HCT116 (cell line): Measurements from ENCODE around the gene POLE. TPM values are rescaled to one million over a fixed set of nuclear protein-coding genes. Genes with fewer than 3 reads are reported as not detected.

ENCODE experiments used
- ATAC-seq: fragments of 200-7000 bp; cut with Tn5 transposase; 2 replicates; pipeline ENCODE4 v1.9.1; 2020; ENCODE audit warnings: mild to moderate bottlenecking, moderate library complexity
- BruUV-seq: library from RNA; stranded (reverse); fragments of 400-500 nt; replicated peaks from 2 replicates; lab custom pipeline; 2021; lab: Mats Ljungman, UMichigan
- CTCF ChIA-PET: fragments of 300-600 bp; sonication (Branson Sonifier 250); formaldehyde crosslinking; loops from one replicate; lab custom pipeline; 2021; ENCODE audit warnings: antibody characterized with exemption; lab: Charles Lee
- POLR2A ChIA-PET: fragments of 300-600, 350-600 bp; sonication (Branson Sonifier 250); formaldehyde crosslinking; loops from one replicate; lab custom pipeline; 2021; ENCODE audit warnings: antibody characterized with exemption; lab: Charles Lee
- RAD21 ChIA-PET, 2 experiments: fragments of 300-600 bp; sonication (Branson Sonifier 250); formaldehyde crosslinking; loops; one replicate each; lab custom pipeline; 2023; ENCODE audit warnings: low total read pairs in 2 of 2; ENCODE audit not compliant: uncharacterized antibody in 2 of 2, unreplicated experiment in 2 of 2, low non-redundant PET in 1 of 2; lab: Charles Lee
- DNase-seq: peaks from one replicate; pipeline ENCODE4 v3.0.0-alpha.2; 2010; ENCODE audit warnings: low read depth, low spot score
- H2AFZ ChIP-seq: fragments of 200-600 bp; shearing (Covaris generic), sonication (generic); 2 replicates; pipeline ENCODE4 v1.6.1; 2017; ENCODE audit warnings: low read depth, mixed run types, mixed read lengths, antibody characterized with exemption, low read length; ENCODE audit not compliant: poor library complexity, severe bottlenecking
- H3K27ac ChIP-seq: 2 replicates; pipeline ENCODE4 v1.5.1; 2012; ENCODE audit warnings: low read depth, low read length
- H3K27me3 ChIP-seq: fragments of 200-600 bp; sonication (generic); 2 replicates; pipeline ENCODE4 v1.6.1; 2016; ENCODE audit warnings: mixed run types, low read length, mixed read lengths; ENCODE audit not compliant: insufficient read depth
- H3K36me3 ChIP-seq, 2 experiments: fragments of 200-500 bp in 1 of 2; fragments of 200-600 bp in 1 of 2; sonication (Bioruptor generic) in 1 of 2; sonication (generic) in 1 of 2; 2 replicates each; pipeline versions ENCODE4 v1.5.1 to v1.6.1; 2014 to 2016; ENCODE audit warnings: low read length in 2 of 2, inconsistent platforms in 1 of 2, mixed read lengths in 1 of 2, mixed run types in 1 of 2; ENCODE audit not compliant: insufficient read depth in 2 of 2, control insufficient read depth in 1 of 2
- H3K4me1 ChIP-seq, 2 experiments: fragments of 200-600 bp in 1 of 2; sonication (generic) in 1 of 2; 2 replicates each; pipeline versions ENCODE4 v1.5.1 to v1.6.1; 2012 to 2017; ENCODE audit warnings: low read length in 2 of 2, inconsistent platforms in 1 of 2, mild to moderate bottlenecking in 1 of 2, mixed read lengths in 1 of 2, mixed run types in 1 of 2, moderate library complexity in 1 of 2; ENCODE audit not compliant: insufficient read depth in 2 of 2, control insufficient read depth in 1 of 2
- H3K4me2 ChIP-seq: fragments of 200-600 bp; sonication (generic); 2 replicates; pipeline ENCODE4 v1.6.1; 2017; ENCODE audit warnings: mixed run types, low read length, mixed read lengths
- H3K4me3 ChIP-seq, 2 experiments: fragments of 200-600 bp in 1 of 2; sonication (generic) in 1 of 2; replicated peaks in 1 of 2; 2 replicates each; pipeline ENCODE4 v1.5.1; 2011 to 2016; ENCODE audit warnings: low read length in 2 of 2, control low read depth in 1 of 2, low read depth in 1 of 2, mild to moderate bottlenecking in 1 of 2, mixed read lengths in 1 of 2, mixed run types in 1 of 2
- H3K79me2 ChIP-seq: fragments of 200-600 bp; sonication (generic); 2 replicates; pipeline ENCODE4 v1.6.1; 2017; ENCODE audit warnings: mild to moderate bottlenecking, mixed run types, low read length, moderate library complexity, mixed read lengths; ENCODE audit not compliant: insufficient read depth
- H3K9ac ChIP-seq: fragments of 200-600 bp; sonication (generic); 2 replicates; pipeline ENCODE4 v1.6.1; 2016; ENCODE audit warnings: low read length, mixed read lengths
- H3K9me2 ChIP-seq: fragments of 200-600 bp; sonication (generic), shearing (Covaris generic); 2 replicates; pipeline ENCODE4 v1.6.1; 2017; ENCODE audit warnings: mixed run types, mild to moderate bottlenecking, moderate library complexity; ENCODE audit not compliant: insufficient read depth
- H3K9me3 ChIP-seq, 2 experiments: fragments of 200-500 bp in 1 of 2; fragments of 200-600 bp in 1 of 2; sonication (Bioruptor generic) in 1 of 2; sonication (generic) in 1 of 2; 2 replicates each; pipeline ENCODE4 v1.6.1; 2014 to 2017; ENCODE audit warnings: low read length in 2 of 2, mixed read lengths in 2 of 2, inconsistent platforms in 1 of 2, low read depth in 1 of 2, mild to moderate bottlenecking in 1 of 2, mixed run types in 1 of 2, moderate library complexity in 1 of 2; ENCODE audit not compliant: control insufficient read depth in 1 of 2, insufficient read depth in 1 of 2
- H4K20me1 ChIP-seq: fragments of 200-600 bp; sonication (generic), shearing (Covaris generic); 2 replicates; pipeline ENCODE4 v1.6.1; 2017; ENCODE audit warnings: mixed run types, mild to moderate bottlenecking, moderate library complexity; ENCODE audit not compliant: insufficient read depth
- ATF3 ChIP-seq: IDR thresholded peaks from 2 replicates; pipeline ENCODE4 v1.6.1; 2012
- CBX3 ChIP-seq: IDR thresholded peaks from 2 replicates; pipeline ENCODE4 v1.6.1; 2012; ENCODE audit warnings: low read depth
- CTCF ChIP-seq, 3 experiments: fragments of 200-600 bp in 1 of 3; sonication (generic) in 1 of 3; IDR thresholded peaks in 2 of 3; conservative IDR thresholded peaks in 1 of 3; 2 replicates each; pipeline ENCODE4 v1.5.1; 2012 to 2017; ENCODE audit warnings: low read depth in 2 of 3, low read length in 2 of 3, antibody characterized with exemption in 1 of 3, borderline replicate concordance in 1 of 3, control low read depth in 1 of 3, mild to moderate bottlenecking in 1 of 3, mixed read lengths in 1 of 3, mixed run types in 1 of 3, moderate library complexity in 1 of 3; ENCODE audit not compliant: insufficient read depth in 1 of 3
- EGR1 ChIP-seq: IDR thresholded peaks from 2 replicates; pipeline ENCODE4 v1.6.1; 2012; ENCODE audit warnings: low read depth
- ELF1 ChIP-seq: IDR thresholded peaks from 2 replicates; pipeline ENCODE4 v1.6.1; 2012; ENCODE audit warnings: low read depth, borderline replicate concordance
- EZH2phosphoT487 ChIP-seq: fragments of 200-600 bp; IDR thresholded peaks from 2 replicates; pipeline ENCODE4 v1.6.1; 2018; ENCODE audit warnings: antibody characterized with exemption, borderline replicate concordance
- FOSL1 ChIP-seq: IDR thresholded peaks from 2 replicates; pipeline ENCODE4 v1.6.1; 2012; ENCODE audit warnings: low read depth
- JUND ChIP-seq: IDR thresholded peaks from 2 replicates; pipeline ENCODE4 v1.6.1; 2012
- MAX ChIP-seq: IDR thresholded peaks from 2 replicates; pipeline ENCODE4 v1.6.1; 2012
- POLR2A ChIP-seq: IDR thresholded peaks from 2 replicates; pipeline ENCODE4 v1.7.0; 2011; ENCODE audit warnings: borderline replicate concordance; ENCODE audit not compliant: insufficient read depth, insufficient read length; ENCODE audit errors: extremely low read depth
- RAD21 ChIP-seq: IDR thresholded peaks from 2 replicates; pipeline ENCODE4 v1.6.1; 2012; ENCODE audit warnings: low read depth, mild to moderate bottlenecking
- REST ChIP-seq: IDR thresholded peaks from 2 replicates; pipeline ENCODE4 v1.6.1; 2012; ENCODE audit warnings: low read depth
- SIN3A ChIP-seq: IDR thresholded peaks from 2 replicates; pipeline ENCODE4 v1.6.1; 2012; ENCODE audit warnings: low read depth
- SP1 ChIP-seq: IDR thresholded peaks from 2 replicates; pipeline ENCODE4 v1.6.1; 2012; ENCODE audit warnings: low read depth
- SRF ChIP-seq: IDR thresholded peaks from 2 replicates; pipeline ENCODE4 v1.6.1; 2012; ENCODE audit warnings: low read depth
- YY1 ChIP-seq: IDR thresholded peaks from 2 replicates; pipeline ENCODE4 v1.6.1; 2011; ENCODE audit warnings: low read length, low read depth, moderate library complexity, mild to moderate bottlenecking; ENCODE audit not compliant: insufficient replicate concordance; ENCODE audit errors: extremely low read depth
- ZBTB33 ChIP-seq: IDR thresholded peaks from 2 replicates; pipeline ENCODE4 v1.6.1; 2011; ENCODE audit warnings: mild to moderate bottlenecking, low read length, moderate library complexity; ENCODE audit not compliant: insufficient replicate concordance; ENCODE audit errors: extremely low read depth
- ZFX ChIP-seq: fragments of 450-650 bp; IDR thresholded peaks from 2 replicates; pipeline ENCODE4 v1.6.1; 2017
- intact Hi-C: fragments of 100-400 bp; cut with micrococcal nuclease; formaldehyde crosslinking; loops from 2 replicates; pipeline ENCODE4 v1.10.0; 2022
- total RNA-seq: library from RNA; stranded (reverse); gene quantifications from one replicate; pipeline ENCODE4 v1.2.1, GENCODE V29; 2021; ENCODE audit not compliant: unreplicated experiment

Gene POLE
- total RNA-seq, 1 experiment from 2014 or later = 128 TPM

- Histone ChIP-seq H4K20me1 (no peaks in the 10 kb centered on the region), H3K36me3 (peaks cover 0 to 2% of the 10 kb centered on the region in 2 experiments; a peak in 1 of 4 replicates), H3K27ac (no peak overlapping the region), H2AFZ (no peak overlapping the region)
- no peak for ATAC-seq
- no peak for TF ChIP-seq SRF
- no peak for TF ChIP-seq YY1
- TF ChIP-seq EGR1 = no peak
- no peak for TF ChIP-seq ATF3
- no peak for TF ChIP-seq CTCF (IDR thresholded peaks at IDR 0.05 in 2 of 3, conservative IDR thresholded peaks at IDR 0.05 in 1 of 3; ENCODE audit: borderline replicate concordance in 1 of 3, insufficient read depth in 1 of 3, low read depth in 2 of 3, low read length in 2 of 3)
- no peak for TF ChIP-seq JUND
- TF ChIP-seq REST = no peak
- TF ChIP-seq MAX = no peak
- no peak for TF ChIP-seq CBX3
- no peak for TF ChIP-seq ZFX
- TF ChIP-seq RAD21 = no peak
- TF ChIP-seq ELF1 = no peak
- TF ChIP-seq EZH2phosphoT487 = no peak
- TF ChIP-seq ZBTB33 = no peak
- TF ChIP-seq POLR2A = no peak
- TF ChIP-seq SP1 = no peak
- TF ChIP-seq SIN3A = no peak
- no peak for TF ChIP-seq FOSL1
- TF ChIP-seq, all 23 proteins: peak for 0
- Histone ChIP-seq H3K9ac (no peak overlapping the region), H3K27me3 (no peaks in the 10 kb centered on the region), H3K4me2 (no peak overlapping the region), H3K9me2 (no peaks in the 10 kb centered on the region), H3K4me3 (no peak overlapping the region), H3K4me1 (peaks cover 0 to 22% of the 10 kb centered on the region in 2 experiments; a peak in 2 of 4 replicates), H3K9me3 (no peaks in the 10 kb centered on the region), H3K79me2 (no peaks in the 10 kb centered on the region)
- DNase-seq = no peak
- no TSS peak for BruUV-seq
- RAD21 ChIA-PET = no interaction called here
- intact Hi-C loops = loop anchor here (5.0 kb wide), 1 partner anchor 467 kb away; no protein-coding TSS in a partner anchor
- CTCF ChIA-PET = interaction anchor here (1.4 kb wide), 1 partner anchor 205 kb away, joined by 5 read pairs; no protein-coding TSS in a partner anchor
- POLR2A ChIA-PET = no interaction called here
Observed at GRCh38 chr12:132619071-132619385, 68.1 kb downstream of the POLE start.
